ENCODE data around the gene SLC9B2. TPM values are rescaled to one million over a fixed set of nuclear protein-coding genes. Genes with fewer than 3 reads are reported as not detected.

The SLC9B2 gene
- total and polyA plus RNA-seq, 2 experiments from 2014 or later = 4.4 to 13.0 TPM

DNA sequence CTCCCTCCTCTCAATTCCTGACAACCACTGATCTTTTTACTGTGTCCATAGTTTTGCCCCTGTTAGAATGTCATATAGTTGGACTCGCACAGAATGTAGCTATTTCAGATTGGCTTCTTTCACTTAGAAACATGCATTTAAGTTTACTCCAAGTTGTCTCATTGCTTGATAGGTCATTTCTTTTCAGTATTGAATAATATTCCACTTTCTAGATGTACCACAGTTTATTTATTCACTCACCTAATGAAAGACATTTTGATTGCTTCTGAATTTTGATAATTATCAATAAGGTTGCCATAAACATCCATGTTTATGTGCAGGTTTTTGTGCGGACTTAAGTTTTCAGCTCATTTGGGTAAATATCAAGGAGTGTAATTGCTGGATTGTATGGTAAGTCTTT, 95.6 kb downstream of the SLC9B2 start (continued):
- TF ChIP-seq, protein P1, sequence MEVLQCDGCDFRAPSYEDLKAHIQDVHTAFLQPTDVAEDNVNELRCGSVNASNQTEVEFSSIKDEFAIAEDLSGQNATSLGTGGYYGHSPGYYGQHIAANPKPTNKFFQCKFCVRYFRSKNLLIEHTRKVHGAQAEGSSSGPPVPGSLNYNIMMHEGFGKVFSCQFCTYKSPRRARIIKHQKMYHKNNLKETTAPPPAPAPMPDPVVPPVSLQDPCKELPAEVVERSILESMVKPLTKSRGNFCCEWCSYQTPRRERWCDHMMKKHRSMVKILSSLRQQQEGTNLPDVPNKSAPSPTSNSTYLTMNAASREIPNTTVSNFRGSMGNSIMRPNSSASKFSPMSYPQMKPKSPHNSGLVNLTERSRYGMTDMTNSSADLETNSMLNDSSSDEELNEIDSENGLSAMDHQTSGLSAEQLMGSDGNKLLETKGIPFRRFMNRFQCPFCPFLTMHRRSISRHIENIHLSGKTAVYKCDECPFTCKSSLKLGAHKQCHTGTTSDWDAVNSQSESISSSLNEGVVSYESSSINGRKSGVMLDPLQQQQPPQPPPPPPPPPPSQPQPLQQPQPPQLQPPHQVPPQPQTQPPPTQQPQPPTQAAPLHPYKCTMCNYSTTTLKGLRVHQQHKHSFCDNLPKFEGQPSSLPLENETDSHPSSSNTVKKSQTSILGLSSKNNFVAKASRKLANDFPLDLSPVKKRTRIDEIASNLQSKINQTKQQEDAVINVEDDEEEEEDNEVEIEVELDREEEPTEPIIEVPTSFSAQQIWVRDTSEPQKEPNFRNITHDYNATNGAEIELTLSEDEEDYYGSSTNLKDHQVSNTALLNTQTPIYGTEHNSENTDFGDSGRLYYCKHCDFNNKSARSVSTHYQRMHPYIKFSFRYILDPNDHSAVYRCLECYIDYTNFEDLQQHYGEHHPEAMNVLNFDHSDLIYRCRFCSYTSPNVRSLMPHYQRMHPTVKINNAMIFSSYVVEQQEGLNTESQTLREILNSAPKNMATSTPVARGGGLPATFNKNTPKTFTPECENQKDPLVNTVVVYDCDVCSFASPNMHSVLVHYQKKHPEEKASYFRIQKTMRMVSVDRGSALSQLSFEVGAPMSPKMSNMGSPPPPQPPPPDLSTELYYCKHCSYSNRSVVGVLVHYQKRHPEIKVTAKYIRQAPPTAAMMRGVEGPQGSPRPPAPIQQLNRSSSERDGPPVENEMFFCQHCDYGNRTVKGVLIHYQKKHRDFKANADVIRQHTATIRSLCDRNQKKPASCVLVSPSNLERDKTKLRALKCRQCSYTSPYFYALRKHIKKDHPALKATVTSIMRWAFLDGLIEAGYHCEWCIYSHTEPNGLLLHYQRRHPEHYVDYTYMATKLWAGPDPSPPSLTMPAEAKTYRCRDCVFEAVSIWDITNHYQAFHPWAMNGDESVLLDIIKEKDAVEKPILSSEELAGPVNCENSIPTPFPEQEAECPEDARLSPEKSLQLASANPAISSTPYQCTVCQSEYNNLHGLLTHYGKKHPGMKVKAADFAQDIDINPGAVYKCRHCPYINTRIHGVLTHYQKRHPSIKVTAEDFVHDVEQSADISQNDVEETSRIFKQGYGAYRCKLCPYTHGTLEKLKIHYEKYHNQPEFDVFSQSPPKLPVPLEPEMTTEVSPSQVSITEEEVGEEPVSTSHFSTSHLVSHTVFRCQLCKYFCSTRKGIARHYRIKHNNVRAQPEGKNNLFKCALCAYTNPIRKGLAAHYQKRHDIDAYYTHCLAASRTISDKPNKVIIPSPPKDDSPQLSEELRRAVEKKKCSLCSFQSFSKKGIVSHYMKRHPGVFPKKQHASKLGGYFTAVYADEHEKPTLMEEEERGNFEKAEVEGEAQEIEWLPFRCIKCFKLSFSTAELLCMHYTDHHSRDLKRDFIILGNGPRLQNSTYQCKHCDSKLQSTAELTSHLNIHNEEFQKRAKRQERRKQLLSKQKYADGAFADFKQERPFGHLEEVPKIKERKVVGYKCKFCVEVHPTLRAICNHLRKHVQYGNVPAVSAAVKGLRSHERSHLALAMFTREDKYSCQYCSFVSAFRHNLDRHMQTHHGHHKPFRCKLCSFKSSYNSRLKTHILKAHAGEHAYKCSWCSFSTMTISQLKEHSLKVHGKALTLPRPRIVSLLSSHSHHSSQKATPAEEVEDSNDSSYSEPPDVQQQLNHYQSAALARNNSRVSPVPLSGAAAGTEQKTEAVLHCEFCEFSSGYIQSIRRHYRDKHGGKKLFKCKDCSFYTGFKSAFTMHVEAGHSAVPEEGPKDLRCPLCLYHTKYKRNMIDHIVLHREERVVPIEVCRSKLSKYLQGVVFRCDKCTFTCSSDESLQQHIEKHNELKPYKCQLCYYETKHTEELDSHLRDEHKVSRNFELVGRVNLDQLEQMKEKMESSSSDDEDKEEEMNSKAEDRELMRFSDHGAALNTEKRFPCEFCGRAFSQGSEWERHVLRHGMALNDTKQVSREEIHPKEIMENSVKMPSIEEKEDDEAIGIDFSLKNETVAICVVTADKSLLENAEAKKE (CRISPR knock-in tag; IDR thresholded peaks at IDR 0.05) = no peak
- no peak for TF ChIP-seq ZNF114 (CRISPR knock-in tag; IDR thresholded peaks at IDR 0.05)
- no peak for TF ChIP-seq NANOG (IDR thresholded peaks at IDR 0.05; ENCODE audit: borderline replicate concordance)

Other genes with a start within 250 kb of the SLC9B2 start
- 470 and 498 TPM in 2 replicates for gene UBE2D3, start 249.2 kb downstream of the SLC9B2 start, total RNA-seq (2014; rRNA removed; shearing (Covaris generic))
- gene UBE2D3, start 249.2 kb downstream of the SLC9B2 start, polyA plus RNA-seq (2016; fragmentation: Nextera tagmentation; extraction: Ambion mirVana) = 223 and 250 TPM in 2 replicates
- 34.1 and 39.0 TPM in 2 replicates for gene CISD2, start 207.8 kb downstream of the SLC9B2 start, total RNA-seq (2014; rRNA removed; shearing (Covaris generic))
- gene CISD2, start 207.8 kb downstream of the SLC9B2 start, polyA plus RNA-seq (2016; fragmentation: Nextera tagmentation; extraction: Ambion mirVana) = 96.6 and 102 TPM in 2 replicates
- 0.62 and 0.80 TPM in 2 replicates for gene SLC9B1, start 57.1 kb downstream of the SLC9B2 start, total RNA-seq (2014; rRNA removed; shearing (Covaris generic))
- 0.59 and 0.66 TPM in 2 replicates for gene SLC9B1, start 57.1 kb downstream of the SLC9B2 start, polyA plus RNA-seq (2016; fragmentation: Nextera tagmentation; extraction: Ambion mirVana)
- 36.5 and 60.0 TPM in 2 replicates for gene BDH2, start 23.1 kb upstream of the SLC9B2 start, total RNA-seq (2014; rRNA removed; shearing (Covaris generic))
- gene BDH2, start 23.1 kb upstream of the SLC9B2 start, polyA plus RNA-seq (2016; fragmentation: Nextera tagmentation; extraction: Ambion mirVana) = 66.4 and 73.9 TPM in 2 replicates
- gene CENPE, start 121.6 kb upstream of the SLC9B2 start, total RNA-seq (2014; rRNA removed; shearing (Covaris generic)) = 25.2 and 42.2 TPM in 2 replicates
- 35.7 and 46.7 TPM in 2 replicates for gene CENPE, start 121.6 kb upstream of the SLC9B2 start, polyA plus RNA-seq (2016; fragmentation: Nextera tagmentation; extraction: Ambion mirVana)